HepG2 (cell line): ENCODE measurements around the gene LDLRAP1. TPM values are rescaled to one million over a fixed set of nuclear protein-coding genes. Genes with fewer than 3 reads are reported as not detected.
A peak's percentile ranks its signal among the peaks of the same experiment; 100 is the strongest.

ENCODE experiments used
- ARID4A ChIP-seq: sonication (generic); formaldehyde crosslinking; IDR thresholded peaks from 2 replicates; pipeline ENCODE4 v1.5.0; 2020; ENCODE audit warnings: mild to moderate bottlenecking, missing genetic modification reagents, borderline replicate concordance
- CREB1 ChIP-seq, 2 experiments: fragments of 450-650 bp in 1 of 2; IDR thresholded peaks; 2 replicates each; pipeline ENCODE4 v1.6.1; 2016 to 2017; ENCODE audit warnings: control low read depth in 1 of 2, mild to moderate bottlenecking in 1 of 2, missing compliant biosample characterization in 1 of 2, missing genetic modification characterization in 1 of 2
- HOXA7 ChIP-seq: sonication (generic); formaldehyde crosslinking; IDR thresholded peaks from 2 replicates; pipeline ENCODE4 v1.8.1; 2022; ENCODE audit warnings: mild to moderate bottlenecking, missing genetic modification reagents, moderate library complexity
- NCOA2 ChIP-seq: sonication (generic); formaldehyde crosslinking; IDR thresholded peaks from 2 replicates; pipeline ENCODE4 v1.8.0; 2022; ENCODE audit warnings: inconsistent platforms
- NCOR1 ChIP-seq: fragments of 200-600 bp; sonication (generic); IDR thresholded peaks from 2 replicates; pipeline ENCODE4 v1.7.0; 2017; ENCODE audit warnings: antibody characterized with exemption, low read length, borderline replicate concordance
- NR2F6 ChIP-seq, 2 experiments: IDR thresholded peaks; 2 replicates each; pipeline ENCODE4 v1.6.1; 2016; ENCODE audit warnings: antibody characterized with exemption in 1 of 2, mild to moderate bottlenecking in 1 of 2
- PHF21A ChIP-seq: sonication (generic); formaldehyde crosslinking; IDR thresholded peaks from 2 replicates; pipeline ENCODE4 v1.5.0; 2020; ENCODE audit warnings: mild to moderate bottlenecking, missing genetic modification reagents
- PHF8 ChIP-seq: sonication (generic); formaldehyde crosslinking; IDR thresholded peaks from 2 replicates; pipeline ENCODE4 v1.5.0; 2020; ENCODE audit warnings: missing genetic modification reagents
- RCOR2 ChIP-seq: IDR thresholded peaks from 2 replicates; pipeline ENCODE4 v1.6.1; 2016; ENCODE audit warnings: missing biosample characterization, missing genetic modification reagents
- SETDB1 ChIP-seq: sonication (generic); formaldehyde crosslinking; IDR thresholded peaks from 2 replicates; pipeline ENCODE4 v1.5.1; 2020; ENCODE audit warnings: missing genetic modification reagents, mild to moderate bottlenecking, borderline replicate concordance
- STAT6 ChIP-seq: sonication (generic); formaldehyde crosslinking; IDR thresholded peaks from 2 replicates; pipeline ENCODE4 v1.4.0; 2020; ENCODE audit warnings: missing genetic modification reagents, mild to moderate bottlenecking, borderline replicate concordance
- SYNCRIP ChIP-seq: fragments of 200-400 bp; formaldehyde crosslinking; IDR thresholded peaks from 2 replicates; pipeline ENCODE4 v1.6.1; 2018; ENCODE audit warnings: mild to moderate bottlenecking, low read depth, low read length; ENCODE audit not compliant: insufficient read depth
- TCF12 ChIP-seq, 2 experiments: fragments of 450-650 bp in 1 of 2; sonication (generic) in 1 of 2; formaldehyde crosslinking in 1 of 2; IDR thresholded peaks; 2 replicates each; pipeline versions ENCODE4 v1.6.1 to v1.8.0; 2017 to 2022; ENCODE audit warnings: antibody characterized with exemption in 1 of 2, mild to moderate bottlenecking in 1 of 2, missing genetic modification reagents in 1 of 2, moderate library complexity in 1 of 2
- THAP11 ChIP-seq: IDR thresholded peaks from 2 replicates; pipeline ENCODE4 v1.6.1; 2016; ENCODE audit warnings: missing biosample characterization, missing genetic modification reagents
- ZBTB25 ChIP-seq: IDR thresholded peaks from 2 replicates; pipeline ENCODE4 v1.6.1; 2018; ENCODE audit warnings: missing genetic modification reagents
- ZMYM4 ChIP-seq: sonication (generic); formaldehyde crosslinking; IDR thresholded peaks from 2 replicates; pipeline ENCODE4 v1.8.1; 2023; ENCODE audit warnings: mild to moderate bottlenecking, missing genetic modification reagents
- ZNF143 ChIP-seq: sonication (generic); formaldehyde crosslinking; IDR thresholded peaks from 2 replicates; pipeline ENCODE4 v1.4.0; 2020; ENCODE audit warnings: missing genetic modification reagents
- ZNF18 ChIP-seq: sonication (generic); formaldehyde crosslinking; IDR thresholded peaks from 2 replicates; pipeline ENCODE4 v1.8.0; 2022; ENCODE audit warnings: mild to moderate bottlenecking, missing genetic modification reagents; ENCODE audit not compliant: insufficient replicate concordance
- ZNF552 ChIP-seq: sonication (generic); formaldehyde crosslinking; IDR thresholded peaks from 2 replicates; pipeline ENCODE4 v1.9.0; 2022; ENCODE audit warnings: missing genetic modification reagents, mild to moderate bottlenecking, borderline replicate concordance
- polyA plus RNA-seq, 8 experiments: library from polyadenylated mRNA; depleted of rRNA in 3 of 8; stranded (reverse) in 7 of 8; unstranded in 1 of 8; fragments of >200 nt; fragmentation: Illumina TruSeq in 4 of 8; extraction: Trizol in 4 of 8; gene quantifications; 2 replicates each; pipeline versions ENCODE4 v1.2.1 to v1.2.3, GENCODE V29; 2011 to 2016; ENCODE audit warnings: low read depth in 4 of 8, missing spikeins in 1 of 8, mixed read lengths in 1 of 8; ENCODE audit not compliant: insufficient read depth in 1 of 8
- total RNA-seq, 5 experiments: library from RNA; depleted of rRNA; stranded (reverse); fragments of >200 nt; fragmentation: Illumina TruSeq; extraction: Trizol; gene quantifications; 2 replicates each; pipeline ENCODE4 v1.2.3, GENCODE V29; 2016; ENCODE audit warnings: low read depth in 1 of 5

The LDLRAP1 gene
- total and polyA plus RNA-seq, 2 of the 13 experiments (the other 11 are each of a cell fraction or from before 2014, with no cell fraction given): 7.2 to 12.1 TPM

- TF ChIP-seq SYNCRIP: no peak
- 0 out of 2 replicates have a peak, but pooled peaks have one; percentile 51 for TF ChIP-seq PHF21A (CRISPR knock-in tag)
- TF ChIP-seq NCOA2 (CRISPR knock-in tag): peak; percentile 33; the same call in 1 of the 2 replicates
- TF ChIP-seq ZNF552: no peak
- no peak for TF ChIP-seq TCF12 (IDR thresholded peaks at IDR 0.05)
- no peak for TF ChIP-seq TCF12 (CRISPR knock-in tag; IDR thresholded peaks at IDR 0.05)
- TF ChIP-seq RCOR2 (CRISPR knock-in tag): no peak
- no peak for TF ChIP-seq STAT6 (CRISPR knock-in tag)
- TF ChIP-seq CREB1 (IDR thresholded peaks at IDR 0.05): no peak
- TF ChIP-seq CREB1 (CRISPR knock-in tag; IDR thresholded peaks at IDR 0.05): no peak
- TF ChIP-seq ZMYM4: 0 out of 2 replicates have a peak, but pooled peaks have one; percentile 24
- no peak for TF ChIP-seq ZNF143
- no peak for TF ChIP-seq ZNF18 (CRISPR knock-in tag)
- no peak for TF ChIP-seq PHF8 (CRISPR knock-in tag)
- no peak for TF ChIP-seq HOXA7 (CRISPR knock-in tag)
- TF ChIP-seq SETDB1 (CRISPR knock-in tag): no peak
- peak; percentile 74 for TF ChIP-seq NR2F6 (IDR thresholded peaks at IDR 0.05)
- peak; percentile 86 for TF ChIP-seq NR2F6 (CRISPR knock-in tag; IDR thresholded peaks at IDR 0.05)
- TF ChIP-seq ZBTB25 (CRISPR knock-in tag): no peak
- no peak for TF ChIP-seq ARID4A (CRISPR knock-in tag)
- TF ChIP-seq NCOR1: no peak
- TF ChIP-seq THAP11 (CRISPR knock-in tag): no peak
These were observed 7.4 kb downstream of the LDLRAP1 start (continued) for GRCh38 chr1:25550683-25551310.
